H9 (cell line): ENCODE measurements around the gene MORC1. TPM values are rescaled to one million over a fixed set of nuclear protein-coding genes. Genes with fewer than 3 reads are reported as not detected.

Source experiments
- DNase-seq: peaks from one replicate; pipeline ENCODE4 v3.0.0-alpha.2; 2017
- H2AFZ ChIP-seq: one replicate; pipeline ENCODE4 v1.6.1; 2013; ENCODE audit warnings: mild to moderate bottlenecking, low read length, control low read depth, moderate library complexity
- H2AK5ac ChIP-seq: 2 replicates; pipeline ENCODE4 v1.6.1; 2013; ENCODE audit warnings: low read length, control low read depth, mixed read lengths; ENCODE audit not compliant: insufficient read length
- H2BK120ac ChIP-seq: one replicate; pipeline ENCODE4 v1.6.1; 2013; ENCODE audit warnings: low read depth, mild to moderate bottlenecking, low read length, control low read depth, inconsistent platforms; ENCODE audit not compliant: poor library complexity, severe bottlenecking
- H2BK12ac ChIP-seq: 2 replicates; pipeline ENCODE4 v1.6.1; 2013; ENCODE audit warnings: low read length, control low read depth, mixed read lengths, low read depth; ENCODE audit not compliant: insufficient read length
- H2BK15ac ChIP-seq: 2 replicates; pipeline ENCODE4 v1.6.1; 2013; ENCODE audit warnings: low read depth, low read length, control low read depth
- H2BK20ac ChIP-seq: one replicate; pipeline ENCODE4 v1.6.1; 2013; ENCODE audit warnings: low read depth, mild to moderate bottlenecking, low read length, control low read depth, inconsistent platforms; ENCODE audit not compliant: poor library complexity, severe bottlenecking
- H2BK5ac ChIP-seq: 2 replicates; pipeline ENCODE4 v1.6.1; 2013; ENCODE audit warnings: low read length, control low read depth, mixed read lengths; ENCODE audit not compliant: insufficient read length
- H3K14ac ChIP-seq: 2 replicates; pipeline ENCODE4 v1.6.1; 2013; ENCODE audit warnings: low read length, control low read depth; ENCODE audit not compliant: insufficient read depth
- H3K18ac ChIP-seq: 2 replicates; pipeline ENCODE4 v1.6.1; 2013; ENCODE audit warnings: low read depth, mild to moderate bottlenecking, mixed read lengths, low read length, control low read depth; ENCODE audit not compliant: insufficient read length
- H3K23ac ChIP-seq: 2 replicates; pipeline ENCODE4 v1.6.1; 2013; ENCODE audit warnings: low read length, control low read depth, mixed read lengths, low read depth; ENCODE audit not compliant: insufficient read length
- H3K23me2 ChIP-seq: 2 replicates; pipeline ENCODE4 v1.6.1; 2013; ENCODE audit warnings: low read depth, mild to moderate bottlenecking, mixed read lengths, low read length, control low read depth; ENCODE audit not compliant: insufficient read length, poor library complexity, severe bottlenecking
- H3K27ac ChIP-seq: 2 replicates; pipeline ENCODE4 v1.5.1; 2013; ENCODE audit warnings: low read length, control low read depth, mixed read lengths, low read depth; ENCODE audit not compliant: insufficient read length
- H3K27me3 ChIP-seq: 2 replicates; pipeline ENCODE4 v1.6.1; 2013; ENCODE audit warnings: low read length, control low read depth, inconsistent platforms; ENCODE audit not compliant: insufficient read depth
- H3K4ac ChIP-seq: 2 replicates; pipeline ENCODE4 v1.6.1; 2013; ENCODE audit warnings: low read depth, mild to moderate bottlenecking, control low read depth, inconsistent platforms, low read length, moderate library complexity
- H3K4me1 ChIP-seq: 2 replicates; pipeline ENCODE4 v1.6.1; 2013; ENCODE audit warnings: low read length, control low read depth, inconsistent platforms; ENCODE audit not compliant: insufficient read depth
- H3K4me2 ChIP-seq: 2 replicates; pipeline ENCODE4 v1.6.1; 2013; ENCODE audit warnings: low read length, control low read depth, mixed read lengths; ENCODE audit not compliant: insufficient read length, insufficient read depth
- H3K56ac ChIP-seq: 2 replicates; pipeline ENCODE4 v1.6.1; 2013; ENCODE audit warnings: low read depth, mild to moderate bottlenecking, mixed read lengths, low read length, control low read depth; ENCODE audit not compliant: insufficient read length
- H3K79me1 ChIP-seq: 2 replicates; pipeline ENCODE4 v1.6.1; 2013; ENCODE audit warnings: low read depth, mild to moderate bottlenecking, moderate library complexity, low read length, control low read depth, inconsistent platforms; ENCODE audit not compliant: insufficient read depth, poor library complexity, severe bottlenecking
- H3K79me2 ChIP-seq: 2 replicates; pipeline ENCODE4 v1.6.1; 2013; ENCODE audit warnings: low read length, control low read depth, inconsistent platforms; ENCODE audit not compliant: insufficient read depth
- H3K9ac ChIP-seq: 2 replicates; pipeline ENCODE4 v1.6.1; 2013; ENCODE audit warnings: low read length, control low read depth, mixed read lengths; ENCODE audit not compliant: insufficient read length; ENCODE audit errors: extremely low read depth
- H3K9me3 ChIP-seq: one replicate; pipeline ENCODE4 v1.6.1; 2013; ENCODE audit warnings: low read depth, low read length, inconsistent platforms; ENCODE audit not compliant: control insufficient read depth
- H3T11ph ChIP-seq: one replicate; pipeline ENCODE4 v1.6.1; 2013; ENCODE audit warnings: mild to moderate bottlenecking, low read length, control low read depth, inconsistent platforms
- H4K20me1 ChIP-seq: one replicate; pipeline ENCODE4 v1.6.1; 2013; ENCODE audit not compliant: control insufficient read depth, insufficient read length, insufficient read depth
- H4K5ac ChIP-seq: 2 replicates; pipeline ENCODE4 v1.6.1; 2013; ENCODE audit warnings: low read depth, mild to moderate bottlenecking, mixed read lengths, low read length, control low read depth; ENCODE audit not compliant: insufficient read length
- H4K8ac ChIP-seq: replicated peaks from 2 replicates; pipeline ENCODE4 v1.6.1; 2013; ENCODE audit warnings: low read length, control low read depth, mixed read lengths, low read depth; ENCODE audit not compliant: insufficient read length
- H4K91ac ChIP-seq: 2 replicates; pipeline ENCODE4 v1.6.1; 2013; ENCODE audit warnings: low read depth, mild to moderate bottlenecking, moderate library complexity, mixed read lengths, low read length, control low read depth; ENCODE audit not compliant: insufficient read length
- H3K27ac Mint-ChIP-seq, 3 experiments: 2 replicates in 2 of 3; 3 replicates in 1 of 3; pipeline ENCODE4 v1.8.0; 2020 to 2021; ENCODE audit warnings: mixed read lengths in 3 of 3, mild to moderate bottlenecking in 1 of 3, moderate library complexity in 1 of 3
- H3K27me3 Mint-ChIP-seq: 2 replicates; pipeline ENCODE4 v1.8.0; 2021; ENCODE audit warnings: low read depth, mild to moderate bottlenecking, moderate library complexity, mixed read lengths
- H3K36me3 Mint-ChIP-seq, 3 experiments: 2 replicates in 2 of 3; 3 replicates in 1 of 3; pipeline ENCODE4 v1.8.0; 2020 to 2021; ENCODE audit warnings: low read depth in 3 of 3, mixed read lengths in 3 of 3; ENCODE audit not compliant: insufficient read depth in 1 of 3
- H3K4me1 Mint-ChIP-seq, 2 experiments: 2 replicates each; pipeline ENCODE4 v1.8.0; 2020; ENCODE audit warnings: mixed read lengths in 2 of 2
- H3K4me3 Mint-ChIP-seq, 2 experiments: 2 replicates in 1 of 2; 3 replicates in 1 of 2; pipeline ENCODE4 v1.8.0; 2020 to 2021; ENCODE audit warnings: mild to moderate bottlenecking in 2 of 2, mixed read lengths in 2 of 2, moderate library complexity in 1 of 2
- H3K9me3 Mint-ChIP-seq, 2 experiments: 2 replicates in 1 of 2; 3 replicates in 1 of 2; pipeline ENCODE4 v1.8.0; 2020; ENCODE audit warnings: mild to moderate bottlenecking in 2 of 2, mixed read lengths in 2 of 2, moderate library complexity in 1 of 2
- WGBS: extraction: QIAGEN DNeasy Blood & Tissue Kit; methylation state at CpG from one replicate; pipeline ENCODE4 v1.1.7; 2013; ENCODE audit warnings: missing lambda C conversion rate, low lambda C conversion rate, mixed read lengths; ENCODE audit not compliant: insufficient read length; ENCODE audit errors: extremely low coverage; 5-methylcytosine and 5-hydroxymethylcytosine counted together
- total RNA-seq: library from RNA; stranded (reverse); gene quantifications from 2 replicates; pipeline ENCODE4 v1.2.1, GENCODE V29; 2021
- TF ChIP-seq, protein P1 (sequence below): fragments of 200-600 bp; sonication (generic); conservative IDR thresholded peaks from 3 replicates; pipeline ENCODE4 v1.8.0; 2021; ENCODE audit warnings: antibody characterized with exemption, mild to moderate bottlenecking

The MORC1 gene
- total RNA-seq, 1 experiment from 2014 or later = not detected

DNA sequence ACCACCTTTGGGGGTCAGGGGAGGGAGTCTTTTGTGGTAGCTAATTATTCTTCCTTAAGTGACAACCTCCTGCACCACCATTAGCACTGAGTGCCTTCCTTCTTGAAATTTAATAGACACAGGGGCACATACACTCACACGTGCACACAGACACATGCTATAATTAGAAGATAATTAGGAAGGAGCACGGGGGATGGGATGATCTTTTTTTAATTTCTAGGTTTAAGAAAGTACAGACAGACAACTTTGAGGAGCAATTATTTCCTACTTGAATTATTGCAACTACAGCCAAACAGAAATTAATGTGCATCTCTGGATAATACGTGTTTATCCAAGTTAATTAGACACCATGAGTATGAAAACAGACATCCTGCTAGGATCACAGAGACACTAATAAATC is 119.5 kb downstream of the MORC1 start:
- no peak overlapping the region for H4K8ac ChIP-seq
- H3K79me2 ChIP-seq = no peaks in the 10 kb centered on the region
- Mint-ChIP-seq H3K9me3 (no peaks in the 10 kb centered on the region), H3K4me3 (no peak overlapping the region), H3K27ac (no peak overlapping the region), H3K4me1 (no peaks in the 10 kb centered on the region), H3K36me3 (no peaks in the 10 kb centered on the region), H3K27me3 (no peaks in the 10 kb centered on the region)
- H2BK20ac ChIP-seq = no peak overlapping the region
- H3K9ac ChIP-seq = no peak overlapping the region
- no peaks in the 10 kb centered on the region for H3K27me3 ChIP-seq
- no peak overlapping the region for H3K4me2 ChIP-seq
- no peaks in the 10 kb centered on the region for H3K9me3 ChIP-seq
- H2BK5ac ChIP-seq = no peak overlapping the region
- H3K4me1 ChIP-seq = no peaks in the 10 kb centered on the region
- no peak overlapping the region for H3K27ac ChIP-seq
- H3K4ac ChIP-seq = no peak overlapping the region
- no peak overlapping the region for H4K5ac ChIP-seq
- TF ChIP-seq, protein P1, sequence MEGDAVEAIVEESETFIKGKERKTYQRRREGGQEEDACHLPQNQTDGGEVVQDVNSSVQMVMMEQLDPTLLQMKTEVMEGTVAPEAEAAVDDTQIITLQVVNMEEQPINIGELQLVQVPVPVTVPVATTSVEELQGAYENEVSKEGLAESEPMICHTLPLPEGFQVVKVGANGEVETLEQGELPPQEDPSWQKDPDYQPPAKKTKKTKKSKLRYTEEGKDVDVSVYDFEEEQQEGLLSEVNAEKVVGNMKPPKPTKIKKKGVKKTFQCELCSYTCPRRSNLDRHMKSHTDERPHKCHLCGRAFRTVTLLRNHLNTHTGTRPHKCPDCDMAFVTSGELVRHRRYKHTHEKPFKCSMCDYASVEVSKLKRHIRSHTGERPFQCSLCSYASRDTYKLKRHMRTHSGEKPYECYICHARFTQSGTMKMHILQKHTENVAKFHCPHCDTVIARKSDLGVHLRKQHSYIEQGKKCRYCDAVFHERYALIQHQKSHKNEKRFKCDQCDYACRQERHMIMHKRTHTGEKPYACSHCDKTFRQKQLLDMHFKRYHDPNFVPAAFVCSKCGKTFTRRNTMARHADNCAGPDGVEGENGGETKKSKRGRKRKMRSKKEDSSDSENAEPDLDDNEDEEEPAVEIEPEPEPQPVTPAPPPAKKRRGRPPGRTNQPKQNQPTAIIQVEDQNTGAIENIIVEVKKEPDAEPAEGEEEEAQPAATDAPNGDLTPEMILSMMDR = no peak
- H2AFZ ChIP-seq = no peak overlapping the region
- no peak overlapping the region for H3K23ac ChIP-seq
- no peak overlapping the region for H2BK15ac ChIP-seq
- H2BK12ac ChIP-seq = no peak overlapping the region
- no peak overlapping the region for H3T11ph ChIP-seq
- no peak overlapping the region for H3K18ac ChIP-seq
- no peak overlapping the region for H3K14ac ChIP-seq
- H3K79me1 ChIP-seq = no peaks in the 10 kb centered on the region
- no peaks in the 10 kb centered on the region for H3K23me2 ChIP-seq
- no peak overlapping the region for H2BK120ac ChIP-seq
- no CpG with 5 or more reads among the region's 3 CpGs for WGBS
- H4K20me1 ChIP-seq = no peaks in the 10 kb centered on the region
- no peak overlapping the region for H2AK5ac ChIP-seq
- H3K56ac ChIP-seq = no peak overlapping the region
- H4K91ac ChIP-seq = no peak overlapping the region
- no peak for DNase-seq
